NCI-H524 (cell line): Measurements from ENCODE around the gene PUM1.
A peak's percentile ranks its signal among the peaks of the same experiment; 100 is the strongest.
"Not testable (repeated sequence)": the region's sequence is repeated elsewhere in the genome, so short reads cannot be mapped to it uniquely, and the experiment has no call there.

Experiments
- DNase-seq, 2 experiments: peaks; one replicate each; lab custom pipeline; 2025; lab: John Stamatoyannopoulos, UW

Gene PUM1

GRCh38 chr1:31065310-31066217 lies at the start of gene PUM1:
PUM1 (minus strand) TSS chr1:31065717; CDS start chr1:31059566, 6,151 bp downstream.
- peak; percentile 93 to 98 for DNase-seq

GRCh38 chr1:31112266-31112935 lies 46.9 kb upstream of the PUM1 start:
- DNase-seq = no peak

GRCh38 chr1:31111290-31111951 lies 45.9 kb upstream of the PUM1 start:
- no peak for DNase-seq

GRCh38 chr1:31110846-31111245 lies 45.3 kb upstream of the PUM1 start:
- no peak for DNase-seq

GRCh38 chr1:31108861-31109260 lies 43.3 kb upstream of the PUM1 start:
- no peak for DNase-seq

GRCh38 chr1:31105646-31106045 lies 40.1 kb upstream of the PUM1 start:
- no peak for DNase-seq

- DNase-seq = no peak
These were observed 37.0 kb upstream of the PUM1 start for GRCh38 chr1:31102501-31102950.

- DNase-seq = no peak
These were observed 35.6 kb upstream of the PUM1 start for GRCh38 chr1:31101147-31101502.

GRCh38 chr1:31099293-31100032 lies 33.9 kb upstream of the PUM1 start:
- no peak for DNase-seq

GRCh38 chr1:31095985-31096384 lies 30.5 kb upstream of the PUM1 start:
- no peak for DNase-seq

- DNase-seq = no peak
These were observed 29.9 kb upstream of the PUM1 start for GRCh38 chr1:31095298-31095981.

GRCh38 chr1:31088081-31088480 lies 22.6 kb upstream of the PUM1 start:
- not testable (repeated sequence) for DNase-seq

- no peak for DNase-seq
These were observed 19.5 kb upstream of the PUM1 start for GRCh38 chr1:31084782-31085569.

- DNase-seq = no peak
These were observed 16.9 kb upstream of the PUM1 start for GRCh38 chr1:31082385-31082784.

GRCh38 chr1:31073044-31073443 lies 7.5 kb upstream of the PUM1 start:
- no peak for DNase-seq

- DNase-seq = no peak
These were observed 6.8 kb upstream of the PUM1 start for GRCh38 chr1:31072304-31072746.

- no peak for DNase-seq
These were observed 3.9 kb upstream of the PUM1 start for GRCh38 chr1:31069392-31069791.

GRCh38 chr1:31064718-31065309 lies 703 bp downstream of the PUM1 start:
- DNase-seq = no peak

- DNase-seq = no peak
These were observed 1.3 kb downstream of the PUM1 start for GRCh38 chr1:31064111-31064717.

GRCh38 chr1:31063631-31064030 lies 1.9 kb downstream of the PUM1 start:
- DNase-seq = no peak
